GM19035 (cell line): Measurements from ENCODE around the gene ZBP1.

ENCODE experiments used
- ATAC-seq: cut with Tn5 transposase; IDR thresholded peaks from one replicate; pipeline ENCODE4 v1.9.1; 2021; ENCODE audit not compliant: unreplicated experiment

Gene ZBP1

DNA sequence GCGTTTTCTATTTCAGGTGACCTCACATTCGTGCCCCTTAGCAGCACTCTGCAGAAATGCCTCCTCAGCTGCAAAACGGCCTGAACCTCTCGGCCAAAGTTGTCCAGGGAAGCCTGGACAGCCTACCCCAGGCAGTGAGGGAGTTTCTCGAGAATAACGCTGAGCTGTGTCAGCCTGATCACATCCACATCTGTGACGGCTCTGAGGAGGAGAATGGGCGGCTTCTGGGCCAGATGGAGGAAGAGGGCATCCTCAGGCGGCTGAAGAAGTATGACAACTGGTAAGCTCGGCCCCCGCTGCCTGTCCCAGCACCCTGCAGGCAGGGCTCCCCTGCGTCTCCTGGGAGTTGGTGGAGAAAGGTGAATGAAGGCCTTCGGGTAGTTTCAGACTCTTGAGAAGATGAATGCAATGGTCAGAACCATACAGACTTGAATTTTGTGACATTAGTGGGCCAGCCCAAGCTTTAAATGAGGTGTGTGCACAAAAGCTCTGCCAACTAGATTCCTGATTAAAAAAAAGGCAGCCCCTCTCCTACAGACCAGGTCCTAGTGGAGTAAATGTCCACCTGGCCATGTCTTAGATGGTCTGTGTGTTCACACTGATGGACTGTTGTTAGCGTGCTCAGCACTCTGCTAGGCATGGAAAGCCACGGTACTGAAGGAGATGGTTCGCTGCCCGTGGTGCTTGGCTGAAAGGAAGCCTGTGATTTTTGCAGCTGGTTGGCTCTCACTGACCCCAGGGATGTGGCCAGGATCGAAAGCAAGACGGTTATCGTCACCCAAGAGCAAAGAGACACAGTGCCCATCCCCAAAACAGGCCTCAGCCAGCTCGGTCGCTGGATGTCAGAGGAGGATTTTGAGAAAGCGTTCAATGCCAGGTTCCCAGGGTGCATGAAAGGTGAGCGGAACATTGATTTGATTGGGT, 58.6 kb downstream of the ZBP1 start:
- ATAC-seq = no peak

DNA sequence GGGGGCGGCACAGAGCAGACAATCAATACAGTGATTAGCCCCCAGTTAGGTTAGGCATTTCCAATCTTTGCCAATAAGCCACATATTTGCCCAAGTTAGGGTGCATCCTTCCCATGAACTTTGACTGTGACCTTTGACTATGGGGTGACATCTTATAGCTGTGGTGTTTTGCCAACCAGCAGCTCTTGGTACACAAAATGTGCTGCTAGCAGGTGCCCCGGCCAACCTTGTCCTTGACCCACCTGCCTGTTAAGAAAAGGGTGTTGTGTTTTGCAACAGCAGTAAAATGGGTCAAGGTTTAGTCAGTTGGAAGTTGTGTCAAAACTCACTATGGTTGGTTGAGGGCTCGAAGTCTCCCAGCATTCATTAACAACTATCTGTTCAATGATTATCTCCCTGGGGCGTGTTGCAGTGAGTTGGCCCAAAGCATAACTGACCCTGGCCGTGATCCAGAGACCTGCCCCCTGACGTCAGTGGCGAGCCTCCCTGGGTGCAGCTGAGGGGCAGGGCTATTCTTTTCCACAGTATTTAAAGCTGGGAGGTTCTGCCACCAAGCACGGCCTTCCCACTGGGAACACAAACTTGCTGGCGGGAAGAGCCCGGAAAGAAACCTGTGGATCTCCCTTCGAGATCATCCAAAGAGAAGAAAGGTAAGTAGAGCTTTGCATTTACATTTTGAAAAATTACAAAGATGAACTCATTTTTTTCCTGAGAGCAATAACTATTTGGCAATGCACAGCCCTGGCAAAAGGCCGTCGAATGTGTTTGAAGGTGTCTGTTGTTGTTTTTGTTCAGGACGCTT, 59.5 kb downstream of the ZBP1 start, which contains the start of gene PCK1:
Gene PCK1 (plus strand): TSS at position 557 of the 802 bp plus-strand sequence. CDS start 302 bp downstream, outside the sequence.
- ATAC-seq = no peak

GRCh38 chr20:57559658-57560553, 60.3 kb downstream of the ZBP1 start:
- no peak for ATAC-seq

- no peak for ATAC-seq
Observed at GRCh38 chr20:57559289-57559634, 61.0 kb downstream of the ZBP1 start.

- no peak for ATAC-seq
Observed at GRCh38 chr20:57558614-57559288, 61.5 kb downstream of the ZBP1 start.

GRCh38 chr20:57557926-57558613, 62.2 kb downstream of the ZBP1 start:
- ATAC-seq = no peak

DNA sequence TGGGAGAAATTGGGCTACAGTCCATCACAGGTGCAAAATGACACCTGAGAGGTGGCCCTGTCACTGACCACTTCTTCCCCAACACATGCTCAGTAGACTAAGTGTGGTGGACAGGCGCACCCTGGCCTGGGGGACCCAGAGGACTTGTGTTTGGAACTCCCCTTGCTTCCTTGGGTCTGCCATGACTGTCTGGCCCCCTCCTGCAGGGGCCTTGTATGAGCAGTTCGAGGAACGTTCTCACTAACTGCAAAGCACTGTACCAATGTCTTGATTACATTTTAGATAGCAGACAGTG, 63.3 kb downstream of the ZBP1 start:
- ATAC-seq = no peak

DNA sequence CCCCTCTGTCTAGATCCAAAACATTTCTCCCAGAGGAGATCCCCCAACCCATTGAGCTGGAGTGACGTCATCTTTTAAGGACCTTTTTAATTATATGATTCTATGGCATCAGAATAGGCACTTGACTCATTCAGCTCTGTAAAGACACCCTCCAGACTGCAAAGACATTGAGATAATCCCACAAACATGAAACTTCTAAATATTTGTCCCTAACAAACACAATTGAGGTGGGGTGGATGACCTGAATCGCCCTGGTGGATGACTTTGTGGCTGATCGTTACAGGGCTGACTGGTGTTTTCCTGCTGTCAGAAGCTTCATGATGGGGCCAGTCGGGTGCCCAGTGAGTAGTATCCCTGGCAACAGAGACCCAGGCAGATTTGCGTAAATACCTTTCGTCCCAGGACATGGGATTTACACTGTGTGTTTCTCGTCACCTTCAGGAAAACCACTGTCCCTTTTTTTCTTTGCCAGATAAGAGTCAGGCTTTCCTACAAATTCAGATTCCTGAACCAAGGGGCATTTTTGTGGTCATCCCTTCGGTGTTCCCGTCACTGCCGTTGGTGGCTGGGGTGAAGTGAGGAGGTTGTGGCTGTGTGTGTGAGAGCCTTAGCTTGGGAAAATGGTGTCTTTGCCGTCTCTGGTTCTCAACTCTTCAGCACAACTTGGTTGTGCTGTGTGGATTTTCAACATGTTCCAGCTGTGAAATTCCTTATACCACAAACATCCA, 64.6 kb downstream of the ZBP1 start:
- ATAC-seq = no peak
